Measurements from ENCODE around the gene PPP1R9A. TPM values are rescaled to one million over a fixed set of nuclear protein-coding genes. Genes with fewer than 3 reads are reported as not detected.
A peak's percentile ranks its signal among the peaks of the same experiment; 100 is the strongest.

Gene PPP1R9A
- total and polyA plus RNA-seq, 4 donors: 2.2 to 59.1 (median 14.6) TPM

DNA sequence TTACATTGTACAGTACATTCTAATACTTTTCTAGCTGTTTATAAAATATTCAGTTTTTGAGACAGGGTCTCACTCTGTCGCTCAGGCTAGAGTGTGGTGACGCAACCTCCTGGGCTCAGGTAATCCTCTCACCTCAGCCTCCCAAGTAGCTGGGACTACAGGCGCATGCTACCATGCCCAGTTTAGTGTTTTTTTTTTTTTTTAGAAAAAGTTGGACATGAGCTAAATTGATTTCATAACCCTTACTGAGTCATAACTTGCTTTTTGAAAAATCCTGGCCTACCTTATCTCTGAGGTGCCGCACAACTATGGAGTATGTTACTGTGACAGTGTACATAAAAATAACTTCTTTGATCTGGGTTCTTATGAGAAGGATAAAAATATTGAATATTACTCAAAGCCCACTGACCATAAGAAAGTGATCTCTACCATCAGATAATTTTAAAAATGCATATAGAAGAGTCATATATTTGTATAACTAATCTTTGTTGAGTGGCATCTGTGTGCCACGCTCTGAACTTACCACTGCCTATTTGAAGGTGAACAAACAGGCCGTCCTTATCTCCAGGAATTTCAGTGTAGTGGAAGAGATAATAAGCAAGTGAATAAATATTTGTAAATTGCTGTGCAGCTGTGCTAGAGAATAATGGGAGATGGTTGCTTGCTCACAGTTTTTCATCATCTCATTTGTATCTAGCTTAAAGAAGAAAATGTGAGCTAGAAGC is 73.2 kb downstream of the PPP1R9A start:
- no peak overlapping the region for H3K27ac ChIP-seq (ENCODE audit: low read depth in 1 of 2, low read length in 1 of 2)
- no peaks in the 10 kb centered on the region for H3K36me3 ChIP-seq (ENCODE audit: control insufficient read depth in 4 of 4, insufficient read depth in 4 of 4, low read length in 4 of 4)
- H3K4me1 ChIP-seq (ENCODE audit: control insufficient read depth in 5 of 5, insufficient read depth in 5 of 5, low read length in 5 of 5): peaks cover 0 to 3% (median 0%) of the 10 kb centered on the region in 5 donors
- H3K4me3 ChIP-seq: no peak overlapping the region
- 72 to 77% methylated on average over 6 of the region's 6 CpGs for WGBS, 2 donors
- DNase-seq (no peak), ATAC-seq (ENCODE audit: insufficient read depth, low FRiP score) (no peak)
- no peak overlapping the region for H3K9ac ChIP-seq (ENCODE audit: insufficient read depth in 1 of 2, low read length in 2 of 2)
- H3K27me3 ChIP-seq (ENCODE audit: control insufficient read depth in 3 of 3, insufficient read depth in 3 of 3, low read length in 2 of 3): no peaks in the 10 kb centered on the region
- no peaks in the 10 kb centered on the region for H3K9me3 ChIP-seq (ENCODE audit: control insufficient read depth in 4 of 4, insufficient read depth in 3 of 4, low read length in 3 of 4)
- TF ChIP-seq CTCF (IDR thresholded peaks at IDR 0.05; ENCODE audit: control extremely low read depth, extremely low read depth): no peak

GRCh38 chr7:94995921-94996320 is 88.5 kb downstream of the PPP1R9A start:
- no peak overlapping the region for H3K27ac ChIP-seq (ENCODE audit: low read depth in 1 of 2, low read length in 1 of 2)
- H3K36me3 ChIP-seq (ENCODE audit: control insufficient read depth in 4 of 4, insufficient read depth in 4 of 4, low read length in 4 of 4): no peaks in the 10 kb centered on the region
- ATAC-seq (ENCODE audit: insufficient read depth, low FRiP score): no peak
- WGBS, 2 donors: 68 to 91% methylated on average over 1 of the region's 1 CpG
- DNase-seq: no peak
- peaks cover 0 to under 1% (median 0%) of the 10 kb centered on the region in 4 donors for H3K9me3 ChIP-seq (ENCODE audit: control insufficient read depth in 4 of 4, insufficient read depth in 3 of 4, low read length in 3 of 4)
- peaks cover 2 to 9% (median 6%) of the 10 kb centered on the region in 5 donors for H3K4me1 ChIP-seq (ENCODE audit: control insufficient read depth in 5 of 5, insufficient read depth in 5 of 5, low read length in 5 of 5)
- no peaks in the 10 kb centered on the region for H3K27me3 ChIP-seq (ENCODE audit: control insufficient read depth in 3 of 3, insufficient read depth in 3 of 3, low read length in 2 of 3)
- no peak for TF ChIP-seq CTCF (IDR thresholded peaks at IDR 0.05; ENCODE audit: control extremely low read depth, extremely low read depth)
- no peak overlapping the region for H3K4me3 ChIP-seq
- H3K9ac ChIP-seq (ENCODE audit: insufficient read depth in 1 of 2, low read length in 2 of 2): no peak overlapping the region

DNA sequence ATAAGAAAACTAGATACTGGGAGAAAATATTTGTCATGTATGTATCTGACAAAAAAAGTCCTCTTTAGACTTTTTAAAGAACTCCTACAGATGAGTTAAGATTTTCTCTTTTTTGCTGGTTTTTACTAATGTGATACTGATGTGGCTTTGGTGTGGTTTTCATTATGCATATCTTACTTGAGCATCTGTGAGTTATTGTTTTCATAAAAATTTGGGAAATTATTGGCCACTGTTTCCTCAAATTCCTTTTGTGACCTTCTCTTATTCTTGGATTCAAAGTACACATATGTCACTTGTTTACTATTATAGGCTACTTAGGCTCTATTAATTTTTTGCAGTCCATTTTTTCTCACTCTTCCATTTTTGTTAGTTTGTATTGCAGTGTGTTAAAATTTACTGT is 89.0 kb downstream of the PPP1R9A start:
- Histone ChIP-seq H3K36me3 (ENCODE audit: control insufficient read depth in 4 of 4, insufficient read depth in 4 of 4, low read length in 4 of 4) (no peaks in the 10 kb centered on the region), H3K9me3 (ENCODE audit: control insufficient read depth in 4 of 4, insufficient read depth in 3 of 4, low read length in 3 of 4) (no peaks in the 10 kb centered on the region), H3K4me3 (no peak overlapping the region), H3K9ac (ENCODE audit: insufficient read depth in 1 of 2, low read length in 2 of 2) (no peak overlapping the region), H3K4me1 (ENCODE audit: control insufficient read depth in 5 of 5, insufficient read depth in 5 of 5, low read length in 5 of 5) (peaks cover 2 to 9% (median 6%) of the 10 kb centered on the region in 5 donors), H3K27ac (ENCODE audit: low read depth in 1 of 2, low read length in 1 of 2) (no peak overlapping the region), H3K27me3 (ENCODE audit: control insufficient read depth in 3 of 3, insufficient read depth in 3 of 3, low read length in 2 of 3) (no peaks in the 10 kb centered on the region)
- no peak for DNase-seq
- TF ChIP-seq CTCF (IDR thresholded peaks at IDR 0.05; ENCODE audit: control extremely low read depth, extremely low read depth): no peak
- ATAC-seq (ENCODE audit: insufficient read depth, low FRiP score): no peak

DNA sequence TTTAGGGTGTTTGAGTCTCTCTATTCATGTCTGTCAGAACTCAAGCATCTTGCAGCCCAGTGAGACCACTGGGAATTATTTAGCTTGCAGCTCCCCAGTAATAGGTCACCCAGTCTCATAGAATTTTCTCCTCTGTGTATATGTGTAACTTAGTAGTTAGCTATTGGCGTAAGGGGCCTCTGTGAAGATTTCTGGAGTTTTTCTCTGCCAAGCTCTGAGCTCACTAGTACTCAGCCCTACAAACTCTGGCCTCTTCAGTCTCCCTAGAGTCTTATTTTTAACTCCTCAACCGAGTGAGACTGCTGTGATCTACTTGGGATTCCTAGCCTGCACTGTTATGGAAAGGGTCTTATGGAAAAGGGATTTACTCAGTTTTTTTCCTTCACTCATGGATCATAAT is 90.2 kb downstream of the PPP1R9A start:
- Histone ChIP-seq H3K9me3 (ENCODE audit: control insufficient read depth in 4 of 4, insufficient read depth in 3 of 4, low read length in 3 of 4) (no peaks in the 10 kb centered on the region), H3K4me3 (no peak overlapping the region), H3K9ac (ENCODE audit: insufficient read depth in 1 of 2, low read length in 2 of 2) (no peak overlapping the region), H3K4me1 (ENCODE audit: control insufficient read depth in 5 of 5, insufficient read depth in 5 of 5, low read length in 5 of 5) (peaks cover 2 to 9% (median 6%) of the 10 kb centered on the region in 5 donors), H3K27me3 (ENCODE audit: control insufficient read depth in 3 of 3, insufficient read depth in 3 of 3, low read length in 2 of 3) (no peaks in the 10 kb centered on the region), H3K27ac (ENCODE audit: low read depth in 1 of 2, low read length in 1 of 2) (no peak overlapping the region), H3K36me3 (ENCODE audit: control insufficient read depth in 4 of 4, insufficient read depth in 4 of 4, low read length in 4 of 4) (no peaks in the 10 kb centered on the region)
- TF ChIP-seq CTCF (IDR thresholded peaks at IDR 0.05; ENCODE audit: control extremely low read depth, extremely low read depth): no peak
- DNase-seq (peak in 1 of 3 donors; percentile 46), ATAC-seq (ENCODE audit: insufficient read depth, low FRiP score) (no peak)
- WGBS, 2 donors: 65 to 83% methylated on average over 2 of the region's 2 CpGs

Measured in lung (tissue), 12 donors.